Activated naive CD4-positive, alpha-beta T cell treated with anti-CD3 and anti-CD28 coated beads, Interleukin-2, amount 50 U/mL, for 72 hours (primary cell): ENCODE results near the gene LY6G5C. TPM values are rescaled to one million over a fixed set of nuclear protein-coding genes. Genes with fewer than 3 reads are reported as not detected.

ENCODE experiments used
- total RNA-seq, 2 donors: library from RNA; stranded (reverse); gene quantifications; one replicate each; pipeline ENCODE4 v1.2.3, GENCODE V29; 2022

The LY6G5C gene
- total RNA-seq, 2 donors from 2014 or later: 1.8 to 4.1 TPM

Other genes starting within 250 kb of the LY6G5C start
- 10 to 100 TPM; 20.3 to 35.2 TPM for gene MICB, start 182.9 kb downstream of the LY6G5C start, total RNA-seq
- gene MCCD1, start 152.1 kb downstream of the LY6G5C start, total RNA-seq: not detected
- 100 to 1,000 TPM; 569 to 658 TPM for gene DDX39B, start 139.1 kb downstream of the LY6G5C start, total RNA-seq
- gene ATP6V1G2, start 134.5 kb downstream of the LY6G5C start, total RNA-seq: 1 to 10 TPM; 4.1 to 7.4 TPM
- gene NFKBIL1, start 133.5 kb downstream of the LY6G5C start, total RNA-seq: 10 to 100 TPM; 19.4 to 39.7 TPM
- gene LTA, start 108.8 kb downstream of the LY6G5C start, total RNA-seq: 1,000 to 10,000 TPM in 1 of 2 donors, 100 to 1,000 TPM in 1; 266 to 1,366 TPM
- 100 to 1,000 TPM in 1 of 2 donors, 10 to 100 TPM in 1; 52.0 to 250 TPM for gene TNF, start 105.5 kb downstream of the LY6G5C start, total RNA-seq
- 100 to 1,000 TPM in 1 of 2 donors, 10 to 100 TPM in 1; 89.3 to 294 TPM for gene LTB, start 98.6 kb downstream of the LY6G5C start, total RNA-seq
- 10 to 100 TPM; 18.2 to 21.6 TPM for gene LST1, start 94.8 kb downstream of the LY6G5C start, total RNA-seq
- gene NCR3, start 88.1 kb downstream of the LY6G5C start, total RNA-seq: 10 to 100 TPM; 12.7 to 17.2 TPM
- 100 to 1,000 TPM in 1 of 2 donors, 10 to 100 TPM in 1; 43.9 to 117 TPM for gene AIF1, start 65.8 kb downstream of the LY6G5C start, total RNA-seq
- gene PRRC2A, start 60.4 kb downstream of the LY6G5C start, total RNA-seq: 100 to 1,000 TPM; 253 to 336 TPM
- gene BAG6, start 28.4 kb downstream of the LY6G5C start, total RNA-seq: 100 to 1,000 TPM; 286 to 303 TPM
- gene APOM, start 25.2 kb downstream of the LY6G5C start, total RNA-seq: 1 to 10 TPM; 2.6 to 2.7 TPM
- gene C6orf47, start 20.3 kb downstream of the LY6G5C start, total RNA-seq: 10 to 100 TPM; 15.0 to 16.4 TPM
- 10 to 100 TPM; 36.2 to 39.0 TPM for gene GPANK1, start 16.1 kb downstream of the LY6G5C start, total RNA-seq
- gene CSNK2B, start 15.0 kb downstream of the LY6G5C start, total RNA-seq: 100 to 1,000 TPM; 242 to 251 TPM
- gene LY6G5B, start 11.1 kb downstream of the LY6G5C start, total RNA-seq: 10 to 100 TPM; 23.4 to 26.5 TPM
- gene ABHD16A, start 22.3 kb upstream of the LY6G5C start, total RNA-seq: 10 to 100 TPM; 33.1 to 46.8 TPM
- gene LY6G6F, start 25.8 kb upstream of the LY6G5C start, total RNA-seq: not detected
- not detected for gene LY6G6D, start 34.3 kb upstream of the LY6G5C start, total RNA-seq
- not detected for gene LY6G6C, start 40.7 kb upstream of the LY6G5C start, total RNA-seq
- gene MPIG6B, start 42.3 kb upstream of the LY6G5C start, total RNA-seq: not detected
- 10 to 100 TPM in 1 of 2 donors, 1 to 10 TPM in 1; 6.7 to 42.6 TPM for gene DDAH2, start 48.2 kb upstream of the LY6G5C start, total RNA-seq
- gene CLIC1, start 55.5 kb upstream of the LY6G5C start, total RNA-seq: 100 to 1,000 TPM; 440 to 455 TPM
- 100 to 1,000 TPM; 116 to 158 TPM for gene MSH5, start 58.9 kb upstream of the LY6G5C start, total RNA-seq
- 10 to 100 TPM; 13.3 to 21.3 TPM for gene SAPCD1, start 81.6 kb upstream of the LY6G5C start, total RNA-seq
- gene VWA7, start 96.3 kb upstream of the LY6G5C start, total RNA-seq: 1 to 10 TPM in 1 of 2 donors, under 1 TPM in 1; 0.68 to 2.6 TPM
- 100 to 1,000 TPM in 1 of 2 donors, 10 to 100 TPM in 1; 57.7 to 127 TPM for gene VARS1, start 114.7 kb upstream of the LY6G5C start, total RNA-seq
- gene LSM2, start 125.9 kb upstream of the LY6G5C start, total RNA-seq: 100 to 1,000 TPM; 150 to 173 TPM
- gene HSPA1L, start 134.2 kb upstream of the LY6G5C start, total RNA-seq: 1 to 10 TPM; 2.3 to 2.8 TPM
- 10 to 100 TPM; 55.1 to 79.8 TPM for gene HSPA1A, start 134.5 kb upstream of the LY6G5C start, total RNA-seq
- gene HSPA1B, start 146.7 kb upstream of the LY6G5C start, total RNA-seq: 100 to 1,000 TPM in 1 of 2 donors, 10 to 100 TPM in 1; 53.8 to 171 TPM
- gene NEU1, start 181.8 kb upstream of the LY6G5C start, total RNA-seq: 10 to 100 TPM; 18.6 to 48.8 TPM
- under 1 TPM in 1 of 2 donors, not detected in 1; 0.29 TPM for gene SLC44A4, start 197.9 kb upstream of the LY6G5C start, total RNA-seq
- gene EHMT2, start 216.6 kb upstream of the LY6G5C start, total RNA-seq: 10 to 100 TPM; 40.1 to 58.5 TPM
- gene ZBTB12, start 221.0 kb upstream of the LY6G5C start, total RNA-seq: 1 to 10 TPM; 1.3 to 2.4 TPM
- 1 to 10 TPM in 1 of 2 donors, under 1 TPM in 1; 0.53 to 5.2 TPM for gene C2, start 246.7 kb upstream of the LY6G5C start, total RNA-seq